B cell (primary cell): Measurements from ENCODE around the gene SLC39A3.

Source experiments
- EZH2 ChIP-seq: IDR thresholded peaks from 2 replicates; pipeline ENCODE4 v1.6.1; 2012; ENCODE audit warnings: borderline replicate concordance, low read depth, mild to moderate bottlenecking, moderate library complexity, low read length; ENCODE audit not compliant: insufficient read depth, poor library complexity, severe bottlenecking
- TF ChIP-seq, protein P1 (sequence below): fragments of 200-600 bp; IDR thresholded peaks from one replicate; pipeline ENCODE4 v1.8.0; 2022; ENCODE audit warnings: antibody characterized with exemption, mild to moderate bottlenecking

- TF ChIP-seq, protein P1, sequence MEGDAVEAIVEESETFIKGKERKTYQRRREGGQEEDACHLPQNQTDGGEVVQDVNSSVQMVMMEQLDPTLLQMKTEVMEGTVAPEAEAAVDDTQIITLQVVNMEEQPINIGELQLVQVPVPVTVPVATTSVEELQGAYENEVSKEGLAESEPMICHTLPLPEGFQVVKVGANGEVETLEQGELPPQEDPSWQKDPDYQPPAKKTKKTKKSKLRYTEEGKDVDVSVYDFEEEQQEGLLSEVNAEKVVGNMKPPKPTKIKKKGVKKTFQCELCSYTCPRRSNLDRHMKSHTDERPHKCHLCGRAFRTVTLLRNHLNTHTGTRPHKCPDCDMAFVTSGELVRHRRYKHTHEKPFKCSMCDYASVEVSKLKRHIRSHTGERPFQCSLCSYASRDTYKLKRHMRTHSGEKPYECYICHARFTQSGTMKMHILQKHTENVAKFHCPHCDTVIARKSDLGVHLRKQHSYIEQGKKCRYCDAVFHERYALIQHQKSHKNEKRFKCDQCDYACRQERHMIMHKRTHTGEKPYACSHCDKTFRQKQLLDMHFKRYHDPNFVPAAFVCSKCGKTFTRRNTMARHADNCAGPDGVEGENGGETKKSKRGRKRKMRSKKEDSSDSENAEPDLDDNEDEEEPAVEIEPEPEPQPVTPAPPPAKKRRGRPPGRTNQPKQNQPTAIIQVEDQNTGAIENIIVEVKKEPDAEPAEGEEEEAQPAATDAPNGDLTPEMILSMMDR, result no peak
- no peak for TF ChIP-seq EZH2
Observed at GRCh38 chr19:2750808-2751437, 11.1 kb upstream of the SLC39A3 start.
